Hematopoietic multipotent progenitor cell treated with erythropoietin and hydrocortisone succinate and interleukin-3 and kit ligand, for 6 days (in vitro differentiated cells): Measurements from ENCODE around the gene ZKSCAN1.
"Not testable (repeated sequence)": the region's sequence is repeated elsewhere in the genome, so short reads cannot be mapped to it uniquely, and the experiment has no call there.

ENCODE experiments used
- DNase-seq: peaks from one replicate; pipeline ENCODE4 v3.0.0-alpha.2; 2015

The ZKSCAN1 gene

DNA sequence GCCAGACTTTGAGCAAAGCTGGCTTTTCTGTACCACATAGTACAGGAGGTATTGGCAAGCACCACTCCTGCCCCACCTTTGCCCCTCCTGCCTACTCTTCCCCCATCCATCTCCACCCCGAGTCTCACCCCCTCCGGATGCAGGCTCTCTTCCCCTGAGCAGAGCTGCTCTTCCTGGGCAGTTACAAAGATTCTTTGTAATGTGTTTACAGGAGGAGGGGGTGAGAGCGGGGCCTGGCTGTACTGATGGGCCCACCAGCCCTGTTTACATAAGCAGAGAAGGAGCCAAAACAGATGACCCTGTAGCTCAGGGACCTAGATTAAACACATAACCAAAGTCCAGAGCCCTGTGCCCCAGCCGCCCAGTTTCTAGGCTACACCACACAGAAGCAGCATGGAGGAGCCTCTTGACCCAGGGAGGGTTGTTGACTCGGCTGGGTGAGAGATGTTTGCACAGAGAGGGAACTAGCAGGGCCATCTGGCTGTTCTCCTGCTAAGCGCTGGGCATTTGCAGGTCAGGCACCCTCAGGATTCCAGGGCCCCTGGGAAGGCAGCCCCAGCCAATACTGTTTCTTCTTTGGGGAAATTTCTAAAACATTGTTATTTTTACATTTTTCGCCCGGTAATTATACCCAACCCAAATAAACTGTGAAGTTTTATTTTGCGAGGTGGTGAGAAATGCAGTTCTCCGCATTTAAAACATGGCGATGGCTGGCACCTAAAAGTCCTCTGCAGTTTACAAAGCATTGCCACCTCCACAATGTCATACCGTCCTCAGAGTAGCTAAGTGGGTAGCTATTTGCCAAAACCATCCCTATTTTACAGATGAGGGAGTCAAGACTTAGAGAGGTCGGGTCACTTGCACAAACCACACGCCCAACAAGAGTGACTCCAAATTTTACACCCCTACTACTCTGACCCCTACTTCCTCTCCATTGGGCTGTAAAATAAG is 11.4 kb upstream of the ZKSCAN1 start:
- DNase-seq: no peak

DNA sequence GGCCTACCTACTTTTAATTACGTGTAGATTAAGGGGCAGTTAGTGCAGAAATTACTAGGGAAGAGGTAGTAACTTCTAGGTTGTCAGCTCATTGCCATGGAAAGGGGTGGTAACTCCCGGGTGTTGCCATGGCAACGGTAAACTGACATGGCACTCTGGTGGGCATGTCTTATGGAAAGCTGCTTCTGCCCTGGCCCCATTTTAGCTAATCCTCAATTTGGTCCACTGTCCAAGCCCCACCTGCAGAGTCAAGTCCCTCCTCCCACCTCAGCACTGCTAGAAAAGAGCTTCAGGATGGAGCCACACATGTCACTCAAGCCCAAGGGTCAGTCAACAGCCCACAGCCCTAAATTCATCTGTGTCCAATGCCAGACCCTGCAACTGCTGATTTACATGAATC is 7.5 kb upstream of the ZKSCAN1 start:
- DNase-seq: peak; percentile 19

DNA sequence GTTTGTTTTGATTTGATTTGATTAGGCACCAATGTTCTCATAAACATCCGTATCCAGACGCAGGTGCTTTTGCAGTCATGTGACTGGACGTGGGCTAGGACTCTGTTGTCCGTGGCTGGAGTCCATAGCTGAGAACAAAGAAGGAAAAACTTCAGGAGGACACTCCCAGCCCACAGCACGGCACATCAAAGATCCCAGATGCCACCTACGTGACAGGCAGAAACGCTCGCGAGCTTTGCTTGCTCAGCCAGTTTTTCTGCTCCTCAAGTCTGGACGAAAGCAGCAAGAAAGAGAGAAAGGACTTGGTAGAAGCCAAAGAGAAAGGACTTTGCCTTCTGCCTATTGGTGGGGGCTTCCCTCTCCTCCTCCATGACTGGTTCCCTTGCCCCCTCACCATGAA is 6.9 kb upstream of the ZKSCAN1 start:
- no peak for DNase-seq

- not testable (repeated sequence) for DNase-seq
Measured at GRCh38 chr7:100009952-100010351, 5.4 kb upstream of the ZKSCAN1 start.

GRCh38 chr7:100010901-100011300 is 4.5 kb upstream of the ZKSCAN1 start:
- no peak for DNase-seq

GRCh38 chr7:100011516-100011915 is 3.9 kb upstream of the ZKSCAN1 start:
- no peak for DNase-seq

DNA sequence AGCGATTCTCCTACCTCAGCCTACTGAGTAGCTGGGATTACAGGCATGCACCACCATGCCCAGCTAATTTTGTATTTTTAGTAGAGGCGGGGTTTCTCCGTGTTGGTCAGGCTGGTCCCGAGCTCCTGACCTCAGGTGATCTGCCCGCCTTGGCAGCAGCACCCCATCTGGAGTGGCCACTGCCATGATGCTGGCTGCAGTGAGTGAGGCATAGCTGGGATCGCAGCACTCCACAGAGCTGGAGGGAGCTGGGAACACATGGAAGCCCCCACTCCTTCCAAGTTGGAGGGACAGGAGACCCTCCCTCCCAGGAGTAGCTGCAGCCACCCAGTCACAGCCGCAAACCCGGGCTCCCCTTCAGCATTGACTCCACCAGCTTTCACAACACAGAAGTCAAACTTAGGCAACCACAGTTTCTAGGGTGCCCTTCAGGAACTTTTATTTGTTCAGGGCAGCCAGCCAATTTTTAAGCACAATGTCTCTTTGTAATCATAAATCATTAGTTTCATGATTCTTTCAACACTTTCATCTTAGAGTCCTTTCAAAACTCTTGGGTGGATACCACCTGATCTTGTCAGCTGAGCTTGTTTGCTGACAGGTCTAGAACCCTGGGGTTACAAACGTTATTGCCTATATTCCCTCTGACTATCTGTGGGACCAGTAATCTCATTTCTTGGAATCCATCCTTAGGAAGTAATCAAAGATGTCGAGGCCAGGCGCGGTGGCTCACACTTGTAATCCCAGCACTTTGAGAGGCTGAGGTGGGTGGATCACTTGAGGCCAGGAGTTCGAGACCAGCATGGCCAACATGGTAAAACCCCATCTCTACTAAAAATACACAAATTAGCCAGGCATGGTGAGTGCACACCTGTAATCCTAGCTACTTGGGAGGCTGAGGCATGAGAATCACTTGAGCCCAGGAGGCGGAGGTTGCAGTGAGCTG is 2.7 kb upstream of the ZKSCAN1 start:
- peak; percentile 43 for DNase-seq

DNA sequence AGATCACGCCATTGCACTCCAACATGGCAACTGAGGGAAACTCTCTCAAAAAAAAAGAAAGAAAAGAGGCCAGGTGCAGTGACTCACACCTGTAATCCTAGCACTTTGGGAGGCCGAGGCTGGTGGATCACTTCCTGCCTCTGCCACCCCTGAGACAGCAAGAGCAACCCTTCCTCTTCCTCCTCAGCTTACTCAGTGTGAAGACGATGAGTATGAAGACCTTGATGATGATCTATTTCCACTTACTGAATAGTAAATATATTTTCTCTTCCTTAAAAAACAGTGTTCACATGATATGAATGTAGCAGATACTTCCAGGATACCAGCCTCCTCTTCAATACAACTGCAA is 2.1 kb upstream of the ZKSCAN1 start:
- DNase-seq: no peak

DNA sequence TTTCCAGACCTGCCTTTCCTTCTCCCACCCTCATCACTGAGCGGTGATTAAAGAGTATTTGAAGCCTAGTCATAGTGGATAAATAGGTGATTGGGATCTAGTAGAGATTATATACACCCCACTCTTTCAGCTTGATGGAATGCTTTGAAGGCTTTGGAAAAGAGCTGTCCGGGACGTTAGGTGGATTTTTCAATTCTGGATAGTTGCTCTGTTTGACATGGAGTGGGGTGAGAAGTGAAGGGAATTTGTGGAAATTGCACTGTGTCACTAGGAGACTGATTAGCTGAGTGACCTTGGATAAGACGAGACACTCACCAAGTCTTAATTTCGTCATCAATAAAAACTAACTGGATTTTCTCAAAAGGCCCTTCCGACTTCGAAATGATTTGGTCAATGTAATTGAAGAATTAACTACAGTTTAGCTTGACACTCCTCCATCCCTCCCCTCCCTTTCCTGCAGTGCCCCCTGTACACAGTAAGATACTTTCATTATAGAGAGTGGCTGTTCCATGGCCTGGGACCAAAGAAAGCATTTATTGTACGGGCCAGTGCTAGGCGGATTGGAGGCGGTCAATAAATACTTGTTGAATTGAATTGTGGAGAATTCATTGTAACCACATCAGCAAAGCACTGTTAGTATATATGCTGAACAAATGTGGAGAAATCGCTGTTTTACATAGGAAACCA is 962 bp downstream of the ZKSCAN1 start:
- peak; percentile 14 for DNase-seq

DNA sequence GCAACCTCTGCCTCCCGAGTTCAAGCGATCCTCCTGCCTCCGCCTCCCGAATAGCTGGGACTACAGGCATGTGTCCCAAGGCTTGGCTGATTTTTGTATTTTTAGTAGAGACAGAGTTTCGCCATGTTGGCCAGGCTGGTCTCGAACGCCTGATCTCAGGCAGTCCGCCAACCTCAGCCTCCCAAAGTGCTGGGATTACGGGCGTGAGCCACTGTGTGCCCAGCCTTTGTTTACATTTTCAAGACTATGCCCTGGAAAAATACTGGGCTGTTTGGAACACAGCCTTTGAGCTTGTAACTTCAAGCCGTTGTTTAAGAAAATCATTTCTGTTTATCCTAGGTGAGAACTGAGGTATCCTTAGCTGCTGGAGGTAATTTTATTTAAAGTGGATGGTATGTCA is 1.9 kb downstream of the ZKSCAN1 start:
- no peak for DNase-seq

- DNase-seq: no peak
Measured at GRCh38 chr7:100017875-100018274, 2.5 kb downstream of the ZKSCAN1 start.

DNA sequence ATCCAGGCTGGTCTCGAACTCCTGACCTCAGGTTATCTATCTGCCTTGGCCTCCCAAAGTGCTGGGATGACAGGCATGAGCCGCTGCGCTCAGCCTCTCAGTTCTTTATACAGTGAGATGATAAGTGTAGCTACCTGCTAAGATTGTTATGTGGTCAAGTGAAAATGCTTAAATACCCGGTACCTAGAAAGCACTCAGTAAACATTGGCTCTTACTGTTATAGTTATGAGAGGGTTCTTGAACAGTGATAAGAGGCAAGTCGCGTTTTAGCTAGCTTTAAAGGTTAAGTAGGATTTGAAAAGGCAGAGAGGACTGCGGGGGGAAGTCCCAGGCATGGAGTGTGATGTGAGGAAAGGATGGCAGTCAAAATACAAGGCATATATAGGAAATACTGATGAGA is 4.5 kb downstream of the ZKSCAN1 start:
- DNase-seq: no peak

GRCh38 chr7:100021297-100021696 is 5.9 kb downstream of the ZKSCAN1 start:
- DNase-seq: peak; percentile 25

GRCh38 chr7:100022621-100023020 is 7.2 kb downstream of the ZKSCAN1 start:
- no peak for DNase-seq

GRCh38 chr7:100023526-100023925 is 8.1 kb downstream of the ZKSCAN1 start:
- DNase-seq: no peak

GRCh38 chr7:100024020-100024619 is 8.7 kb downstream of the ZKSCAN1 start:
- no peak for DNase-seq

GRCh38 chr7:100027197-100027596 is 11.8 kb downstream of the ZKSCAN1 start:
- no peak for DNase-seq

- DNase-seq: no peak
Measured at GRCh38 chr7:100029596-100029995, 14.2 kb downstream of the ZKSCAN1 start.

DNA sequence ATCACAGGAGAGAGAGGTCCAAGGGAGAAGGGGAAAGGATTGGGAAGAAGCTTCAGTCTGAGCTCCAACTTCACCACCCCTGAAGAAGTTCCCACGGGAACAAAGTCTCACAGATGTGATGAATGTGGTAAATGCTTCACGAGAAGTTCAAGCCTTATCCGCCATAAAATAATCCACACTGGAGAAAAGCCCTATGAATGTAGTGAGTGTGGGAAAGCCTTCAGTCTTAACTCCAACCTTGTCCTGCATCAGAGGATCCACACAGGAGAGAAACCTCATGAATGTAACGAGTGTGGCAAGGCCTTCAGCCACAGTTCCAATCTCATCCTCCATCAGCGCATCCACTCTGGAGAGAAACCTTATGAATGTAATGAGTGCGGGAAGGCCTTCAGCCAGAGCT is 18.1 kb downstream of the ZKSCAN1 start:
- DNase-seq: no peak

GRCh38 chr7:100034871-100035510 is 19.6 kb downstream of the ZKSCAN1 start:
- DNase-seq: no peak

GRCh38 chr7:100035876-100036275 is 20.5 kb downstream of the ZKSCAN1 start:
- DNase-seq: no peak

DNA sequence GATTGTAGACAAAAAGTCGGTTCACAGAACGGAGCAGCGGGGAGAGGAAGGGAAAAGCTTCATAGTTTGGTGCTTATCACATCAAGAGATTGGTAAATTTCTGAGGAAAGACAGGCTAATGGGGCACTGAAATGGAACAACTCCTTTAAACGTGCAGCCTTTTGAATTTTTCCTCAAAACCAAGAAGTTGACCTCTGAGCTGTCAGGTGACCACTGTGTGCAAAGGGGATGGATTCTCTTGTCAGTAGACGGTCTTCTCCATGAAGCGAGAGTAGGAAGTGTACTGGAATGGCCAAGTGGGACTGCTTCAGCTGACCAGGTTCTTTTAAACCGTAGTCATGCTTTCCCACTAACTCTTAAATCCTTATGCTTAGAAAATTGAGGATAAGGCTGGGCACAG is 22.9 kb downstream of the ZKSCAN1 start:
- DNase-seq: no peak
